Measurements from ENCODE around the gene NKD1. TPM values are rescaled to one million over a fixed set of nuclear protein-coding genes. Genes with fewer than 3 reads are reported as not detected.

The NKD1 gene
- total and polyA plus RNA-seq, 7 donors: 0.04 to 0.45 (median 0.22) TPM

DNA sequence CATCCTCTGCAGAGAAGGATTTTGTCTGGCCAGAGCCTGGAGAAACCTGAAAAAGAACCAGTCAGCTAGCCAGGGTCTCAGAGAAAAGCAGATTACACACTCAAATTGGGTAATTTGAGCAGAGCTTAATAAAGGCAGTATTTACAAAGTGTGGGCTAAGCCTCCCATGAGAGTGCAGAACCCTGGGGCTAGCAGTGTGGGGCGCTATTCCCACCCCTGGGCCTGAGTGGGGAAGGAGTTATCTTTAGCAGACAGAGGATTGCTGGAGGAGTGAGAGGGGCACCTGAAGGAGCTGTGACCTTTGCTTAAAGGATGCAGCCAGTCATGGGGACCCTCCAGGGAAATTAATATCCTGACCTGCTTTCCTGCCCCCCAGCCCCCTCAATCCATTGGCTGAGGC is 86.8 kb downstream of the NKD1 start:
- 61 to 89% (median 85%) methylated on average over 1 of the region's 1 CpG for WGBS, 3 donors

DNA sequence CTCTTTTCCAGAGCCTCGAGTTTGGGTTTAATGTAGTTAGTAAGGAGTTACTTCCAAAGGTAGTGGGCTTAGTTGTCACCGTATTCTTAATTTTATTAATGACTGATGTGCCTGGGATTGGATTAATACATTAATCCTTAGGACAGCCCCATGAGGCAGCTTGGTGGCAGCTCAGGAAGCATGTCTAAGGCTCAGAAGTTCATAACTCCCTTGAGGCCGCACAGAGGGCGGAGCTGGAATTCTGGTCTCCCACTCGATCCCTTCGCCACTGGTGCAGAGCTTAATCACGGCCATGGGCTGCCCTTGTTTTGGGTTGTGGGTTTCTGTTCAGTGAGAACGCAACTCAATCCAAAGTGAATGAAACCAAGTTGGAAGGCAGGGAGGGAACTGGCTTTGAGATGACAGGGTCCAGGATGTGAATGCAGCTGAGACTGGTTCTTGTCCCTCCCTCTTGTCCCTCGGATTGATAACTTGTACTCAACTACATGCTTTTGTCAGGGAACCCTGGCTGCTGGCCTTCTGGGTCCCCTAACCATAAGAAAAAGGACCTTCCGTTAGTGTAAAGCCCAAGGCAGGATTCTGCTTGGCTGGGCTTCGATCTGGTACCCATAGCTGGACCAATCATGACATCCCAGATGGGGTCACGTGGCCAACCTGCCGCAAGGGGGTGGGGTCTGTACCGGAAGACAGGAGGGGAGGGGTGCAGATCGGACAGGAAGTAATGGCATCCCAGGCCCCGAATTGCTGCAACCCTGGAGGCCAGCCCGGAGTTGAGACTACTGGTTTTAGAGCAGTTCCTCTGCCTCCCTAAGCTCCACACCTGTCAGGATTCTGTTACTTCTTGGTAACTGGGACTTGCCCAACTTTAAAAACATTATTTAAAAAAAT is 87.6 kb downstream of the NKD1 start:
- no peak for DNase-seq
- no peaks in the 10 kb centered on the region for H3K4me1 ChIP-seq
- WGBS, 3 donors: 61 to 67% (median 64%) methylated on average over 17 of the region's 17 CpGs
- H3K9me3 ChIP-seq: no peaks in the 10 kb centered on the region
- ATAC-seq: no peak
- intact Hi-C loops (cut with DNase I): no loop called here
- no peak overlapping the region for H3K4me3 ChIP-seq
- no peak overlapping the region for H3K27ac ChIP-seq
- TF ChIP-seq, protein P1, sequence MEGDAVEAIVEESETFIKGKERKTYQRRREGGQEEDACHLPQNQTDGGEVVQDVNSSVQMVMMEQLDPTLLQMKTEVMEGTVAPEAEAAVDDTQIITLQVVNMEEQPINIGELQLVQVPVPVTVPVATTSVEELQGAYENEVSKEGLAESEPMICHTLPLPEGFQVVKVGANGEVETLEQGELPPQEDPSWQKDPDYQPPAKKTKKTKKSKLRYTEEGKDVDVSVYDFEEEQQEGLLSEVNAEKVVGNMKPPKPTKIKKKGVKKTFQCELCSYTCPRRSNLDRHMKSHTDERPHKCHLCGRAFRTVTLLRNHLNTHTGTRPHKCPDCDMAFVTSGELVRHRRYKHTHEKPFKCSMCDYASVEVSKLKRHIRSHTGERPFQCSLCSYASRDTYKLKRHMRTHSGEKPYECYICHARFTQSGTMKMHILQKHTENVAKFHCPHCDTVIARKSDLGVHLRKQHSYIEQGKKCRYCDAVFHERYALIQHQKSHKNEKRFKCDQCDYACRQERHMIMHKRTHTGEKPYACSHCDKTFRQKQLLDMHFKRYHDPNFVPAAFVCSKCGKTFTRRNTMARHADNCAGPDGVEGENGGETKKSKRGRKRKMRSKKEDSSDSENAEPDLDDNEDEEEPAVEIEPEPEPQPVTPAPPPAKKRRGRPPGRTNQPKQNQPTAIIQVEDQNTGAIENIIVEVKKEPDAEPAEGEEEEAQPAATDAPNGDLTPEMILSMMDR (IDR thresholded peaks at IDR 0.05): no peak
- no peaks in the 10 kb centered on the region for H3K27me3 ChIP-seq (ENCODE audit: insufficient read depth in 3 of 3, low read length in 2 of 3)
- H3K36me3 ChIP-seq (ENCODE audit: insufficient read depth in 1 of 2, low read depth in 1 of 2): no peaks in the 10 kb centered on the region

More for the DNA sequence above, 86.8 kb downstream of the NKD1 start:
- Histone ChIP-seq H3K9me3 (no peaks in the 10 kb centered on the region), H3K36me3 (ENCODE audit: insufficient read depth in 1 of 2, low read depth in 1 of 2) (no peaks in the 10 kb centered on the region), H3K4me3 (no peak overlapping the region), H3K4me1 (no peaks in the 10 kb centered on the region), H3K27me3 (ENCODE audit: insufficient read depth in 3 of 3, low read length in 2 of 3) (no peaks in the 10 kb centered on the region), H3K27ac (no peak overlapping the region)
- TF ChIP-seq, protein P1 (IDR thresholded peaks at IDR 0.05): no peak
- intact Hi-C loops (cut with DNase I): no loop called here
- ATAC-seq (no peak), DNase-seq (no peak)

DNA sequence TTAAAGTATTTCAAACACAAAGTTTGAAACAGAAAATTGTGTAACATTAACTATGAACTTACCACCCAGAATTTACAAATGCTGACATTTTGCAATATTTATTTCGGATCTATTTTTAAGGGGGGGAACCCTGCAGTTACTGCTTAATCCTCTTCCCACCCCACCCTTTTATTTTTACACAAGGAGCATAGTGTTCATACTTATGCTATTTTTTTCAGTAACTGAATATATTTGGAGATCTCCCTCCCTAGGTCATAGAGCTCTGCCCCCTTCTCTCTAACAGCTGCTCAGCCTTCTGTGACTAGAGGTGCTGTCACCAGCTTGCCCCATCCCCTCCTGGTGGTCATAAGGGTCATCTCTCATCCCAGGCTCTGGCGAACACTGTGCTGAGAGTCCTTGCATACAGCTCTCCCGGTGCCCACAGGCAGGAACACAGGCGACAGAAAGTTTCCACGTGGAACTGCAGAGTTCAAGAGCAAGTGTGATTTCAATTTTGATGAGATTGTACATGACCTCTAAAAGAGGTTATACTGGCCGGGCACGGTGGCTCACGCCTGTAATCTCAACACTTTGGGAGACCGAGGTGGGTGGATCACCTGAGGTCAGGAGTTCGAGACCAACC is 88.7 kb downstream of the NKD1 start:
- Histone ChIP-seq H3K36me3 (ENCODE audit: insufficient read depth in 1 of 2, low read depth in 1 of 2) (no peaks in the 10 kb centered on the region), H3K27ac (no peak overlapping the region), H3K9me3 (no peaks in the 10 kb centered on the region), H3K4me1 (no peaks in the 10 kb centered on the region), H3K4me3 (no peak overlapping the region), H3K27me3 (ENCODE audit: insufficient read depth in 3 of 3, low read length in 2 of 3) (no peaks in the 10 kb centered on the region)
- intact Hi-C loops (cut with DNase I): no loop called here
- TF ChIP-seq, protein P1 (IDR thresholded peaks at IDR 0.05): no peak
- no peak for ATAC-seq
- WGBS, 3 donors: 87 to 91% (median 89%) methylated on average over 10 of the region's 10 CpGs
- no peak for DNase-seq

DNA sequence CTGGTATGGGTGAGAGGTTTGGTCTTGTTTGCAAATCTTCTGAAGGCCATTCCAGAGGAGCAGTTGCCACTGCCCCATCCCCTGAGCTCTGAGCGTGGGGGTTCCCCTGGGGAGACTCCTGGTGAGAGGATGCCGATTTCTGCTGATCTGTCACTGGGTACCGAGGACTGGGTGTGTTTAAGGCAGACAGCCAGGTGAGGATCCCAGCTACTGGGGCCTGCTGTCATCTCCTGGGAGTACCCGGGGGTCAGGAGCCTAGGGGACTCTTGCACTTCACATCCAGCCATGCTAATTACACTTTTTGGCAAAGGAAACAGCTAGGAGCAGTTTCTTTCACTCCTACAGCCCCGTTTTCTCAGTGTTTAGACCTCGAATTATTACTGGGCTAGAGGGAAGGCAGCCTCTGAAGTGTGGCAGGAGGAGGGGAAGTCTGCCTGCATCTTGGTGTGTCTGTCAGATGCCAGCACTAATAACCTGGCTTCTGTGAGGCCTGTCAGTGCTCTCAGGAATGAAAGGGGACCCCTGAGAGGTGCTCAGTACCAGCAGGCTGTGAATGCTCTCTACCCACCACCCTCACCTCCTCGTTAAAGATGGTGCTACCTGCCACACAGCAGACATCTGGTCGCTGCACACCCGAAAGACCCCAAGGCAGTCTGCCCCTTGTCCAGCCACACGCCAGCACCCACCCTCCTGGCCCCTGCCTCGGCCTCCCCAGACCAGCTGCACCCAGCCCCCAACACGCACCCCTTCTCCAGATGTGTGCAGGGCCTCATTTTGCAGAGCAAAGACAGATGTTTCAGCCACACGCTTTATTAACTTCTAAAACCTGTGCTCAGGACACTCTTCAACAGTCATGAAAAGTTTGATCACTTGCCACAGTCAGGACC is 89.8 kb downstream of the NKD1 start:
- ATAC-seq: no peak
- Histone ChIP-seq H3K4me3 (no peak overlapping the region), H3K4me1 (no peaks in the 10 kb centered on the region), H3K27me3 (ENCODE audit: insufficient read depth in 3 of 3, low read length in 2 of 3) (peaks cover 0 to 2% (median 0%) of the 10 kb centered on the region in 3 donors), H3K27ac (no peak overlapping the region), H3K36me3 (ENCODE audit: insufficient read depth in 1 of 2, low read depth in 1 of 2) (no peaks in the 10 kb centered on the region), H3K9me3 (no peaks in the 10 kb centered on the region)
- no peak for DNase-seq
- TF ChIP-seq, protein P1 (IDR thresholded peaks at IDR 0.05): no peak
- WGBS, 3 donors: 77 to 87% (median 80%) methylated on average over 13 of the region's 13 CpGs
- intact Hi-C loops (cut with DNase I): no loop called here
